GM12874 (cell line): ENCODE data around the gene KCNIP1.

ENCODE experiments used
- CTCF ChIP-seq: IDR thresholded peaks from 2 replicates; pipeline ENCODE4 v1.5.1; 2011; ENCODE audit warnings: low read depth, mild to moderate bottlenecking, control low read depth, low read length, moderate library complexity; ENCODE audit not compliant: insufficient read depth

Gene KCNIP1

GRCh38 chr5:170757182-170757601 lies 253.4 kb downstream of the KCNIP1 start:
- TF ChIP-seq CTCF: no peak

- no peak for TF ChIP-seq CTCF
Observed at GRCh38 chr5:170757669-170758068, 253.8 kb downstream of the KCNIP1 start.

GRCh38 chr5:170758481-170758880 lies 254.7 kb downstream of the KCNIP1 start:
- no peak for TF ChIP-seq CTCF

- TF ChIP-seq CTCF: no peak
Observed at GRCh38 chr5:170760113-170760512, 256.3 kb downstream of the KCNIP1 start.

GRCh38 chr5:170761048-170761707 lies 257.4 kb downstream of the KCNIP1 start:
- TF ChIP-seq CTCF: no peak

GRCh38 chr5:170761708-170762066 lies 257.9 kb downstream of the KCNIP1 start:
- no peak for TF ChIP-seq CTCF

GRCh38 chr5:170769246-170769645 lies 265.4 kb downstream of the KCNIP1 start:
- TF ChIP-seq CTCF: no peak
